ENCODE measurements around the gene MAS1L.

DNA sequence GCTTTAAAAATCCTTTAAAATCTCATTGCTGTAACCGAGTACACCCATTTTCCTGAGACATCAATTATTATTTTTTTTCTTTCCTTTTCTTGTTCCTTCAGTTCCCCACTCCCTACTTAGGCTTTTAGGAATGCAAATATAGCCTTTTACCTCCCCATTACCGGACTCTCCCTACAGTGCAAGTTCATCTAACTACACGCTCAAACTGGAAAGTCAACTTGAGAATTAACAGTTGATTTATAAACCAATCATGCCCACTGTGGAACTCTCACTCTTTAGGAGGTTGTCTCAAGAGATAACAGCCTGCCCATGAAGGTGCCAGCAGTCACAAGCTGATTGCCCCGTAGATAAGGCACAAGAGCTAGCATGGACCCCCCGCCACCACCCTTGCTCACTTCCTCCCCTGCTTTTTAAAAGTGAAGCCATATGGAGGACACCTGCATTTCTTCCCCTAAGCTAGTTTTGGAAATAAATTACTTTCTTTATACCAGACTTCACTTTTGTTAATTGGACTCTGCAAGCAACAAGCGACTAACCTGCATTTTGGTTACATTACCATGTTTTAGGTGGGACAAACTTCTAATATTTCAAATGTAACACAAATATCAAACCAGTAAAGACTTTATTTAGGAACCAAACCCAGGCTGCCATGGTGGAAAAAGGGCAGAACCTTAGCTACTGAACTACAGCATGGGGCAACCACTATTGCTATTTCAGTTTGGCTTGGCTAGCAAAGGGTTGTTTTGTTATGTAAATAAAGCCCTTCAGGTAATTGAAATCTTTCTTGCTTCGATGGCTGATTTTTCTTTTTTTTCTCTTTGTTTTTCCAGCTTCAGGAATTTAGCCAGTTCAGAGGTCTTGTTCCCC is 36.9 kb upstream of the MAS1L start:
- TF ChIP-seq, protein P1, sequence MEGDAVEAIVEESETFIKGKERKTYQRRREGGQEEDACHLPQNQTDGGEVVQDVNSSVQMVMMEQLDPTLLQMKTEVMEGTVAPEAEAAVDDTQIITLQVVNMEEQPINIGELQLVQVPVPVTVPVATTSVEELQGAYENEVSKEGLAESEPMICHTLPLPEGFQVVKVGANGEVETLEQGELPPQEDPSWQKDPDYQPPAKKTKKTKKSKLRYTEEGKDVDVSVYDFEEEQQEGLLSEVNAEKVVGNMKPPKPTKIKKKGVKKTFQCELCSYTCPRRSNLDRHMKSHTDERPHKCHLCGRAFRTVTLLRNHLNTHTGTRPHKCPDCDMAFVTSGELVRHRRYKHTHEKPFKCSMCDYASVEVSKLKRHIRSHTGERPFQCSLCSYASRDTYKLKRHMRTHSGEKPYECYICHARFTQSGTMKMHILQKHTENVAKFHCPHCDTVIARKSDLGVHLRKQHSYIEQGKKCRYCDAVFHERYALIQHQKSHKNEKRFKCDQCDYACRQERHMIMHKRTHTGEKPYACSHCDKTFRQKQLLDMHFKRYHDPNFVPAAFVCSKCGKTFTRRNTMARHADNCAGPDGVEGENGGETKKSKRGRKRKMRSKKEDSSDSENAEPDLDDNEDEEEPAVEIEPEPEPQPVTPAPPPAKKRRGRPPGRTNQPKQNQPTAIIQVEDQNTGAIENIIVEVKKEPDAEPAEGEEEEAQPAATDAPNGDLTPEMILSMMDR (IDR thresholded peaks at IDR 0.05; ENCODE audit: low read depth, low read length): no peak
- TF ChIP-seq EZH2phosphoT487 (IDR thresholded peaks at IDR 0.05; ENCODE audit: low read depth): no peak

All from OCI-LY3 (cell line).